Uterus (tissue), 2 donors: ENCODE data around the gene LINC01488.

Experiments used
- CTCF ChIP-seq, 4 experiments: fragments of 200-600 bp in 2 of 4; fragments of 450-650 bp in 2 of 4; sonication (generic) in 2 of 4; IDR thresholded peaks; one replicate each; pipeline ENCODE4 v1.5.1; 2016 to 2019; ENCODE audit warnings: antibody characterized with exemption in 4 of 4, mild to moderate bottlenecking in 2 of 4, moderate library complexity in 1 of 4
- POLR2A ChIP-seq, 2 donors: fragments of 450-650 bp; IDR thresholded peaks; one replicate each; pipeline ENCODE4 v1.6.1; 2016; ENCODE audit warnings: antibody characterized with exemption in 2 of 2, mild to moderate bottlenecking in 1 of 2, moderate library complexity in 1 of 2

- TF ChIP-seq CTCF (IDR thresholded peaks at IDR 0.05) (no peak), POLR2A (IDR thresholded peaks at IDR 0.05) (no peak)
These were observed 9.9 kb downstream of the LINC01488 start for GRCh38 chr11:69491071-69492031.
